Activated CD4-positive, CD25-positive, alpha-beta regulatory T cell treated with anti-CD3 and anti-CD28 coated beads, Interleukin-2, amount 50 U/mL, for 24 hours (primary cell): Measurements from ENCODE around the gene ACADS.
"Not testable (repeated sequence)": the region's sequence is repeated elsewhere in the genome, so short reads cannot be mapped to it uniquely, and the experiment has no call there.

Experiments
- ATAC-seq, 2 donors: fragments of 150-1000 bp; cut with Tn5 transposase; one replicate each; pipeline ENCODE4 v1.10.0; 2021; ENCODE audit warnings: mild to moderate bottlenecking in 1 of 2, moderate library complexity in 1 of 2

The ACADS gene

GRCh38 chr12:120732198-120732597 is 6.6 kb downstream of the ACADS start:
- not testable (repeated sequence) for ATAC-seq

GRCh38 chr12:120733574-120733973 is 7.9 kb downstream of the ACADS start:
- ATAC-seq: no peak

GRCh38 chr12:120734210-120734609 is 8.6 kb downstream of the ACADS start:
- no peak for ATAC-seq

GRCh38 chr12:120735181-120735580 is 9.6 kb downstream of the ACADS start:
- no peak for ATAC-seq

GRCh38 chr12:120736404-120737331 is 11.0 kb downstream of the ACADS start:
- ATAC-seq: no peak

GRCh38 chr12:120737557-120738251 is 12.1 kb downstream of the ACADS start:
- no peak for ATAC-seq

- no peak for ATAC-seq
Observed at GRCh38 chr12:120738252-120739030, 12.8 kb downstream of the ACADS start.

- no peak for ATAC-seq
Observed at GRCh38 chr12:120739031-120739762, 13.6 kb downstream of the ACADS start.

GRCh38 chr12:120739821-120740613 is 14.4 kb downstream of the ACADS start:
- ATAC-seq: no peak

GRCh38 chr12:120740871-120741270 is 15.2 kb downstream of the ACADS start:
- ATAC-seq: no peak

GRCh38 chr12:120741476-120742421 is 16.1 kb downstream of the ACADS start:
- no peak for ATAC-seq

GRCh38 chr12:120744922-120745493 is 19.4 kb downstream of the ACADS start:
- no peak for ATAC-seq

GRCh38 chr12:120748242-120748641 is 22.6 kb downstream of the ACADS start:
- ATAC-seq: no peak

- ATAC-seq: no peak
Observed at GRCh38 chr12:120749256-120749655, 23.6 kb downstream of the ACADS start.

GRCh38 chr12:120750806-120751205 is 25.2 kb downstream of the ACADS start:
- ATAC-seq: no peak

- no peak for ATAC-seq
Observed at GRCh38 chr12:120751389-120751788, 25.8 kb downstream of the ACADS start.

GRCh38 chr12:120754792-120755191 is 29.2 kb downstream of the ACADS start:
- no peak for ATAC-seq

- no peak for ATAC-seq
Observed at GRCh38 chr12:120755269-120755668, 29.6 kb downstream of the ACADS start.

- no peak for ATAC-seq
Observed at GRCh38 chr12:120757226-120757742, 31.7 kb downstream of the ACADS start.

GRCh38 chr12:120757949-120758348 is 32.3 kb downstream of the ACADS start:
- no peak for ATAC-seq
